Activated T-helper 9 cell treated with anti-CD3 and anti-CD28 coated beads, Interleukin-2, amount 50 U/mL, for 16 hours (primary cell): Measurements from ENCODE around the gene MEIOSIN.
"Not testable (repeated sequence)": the region's sequence is repeated elsewhere in the genome, so short reads cannot be mapped to it uniquely, and the experiment has no call there.

Experiments
- DNase-seq: peaks from one replicate; pipeline ENCODE4 v3.0.0-alpha.2; 2020; ENCODE audit warnings: low read depth

MEIOSIN gene

GRCh38 chr19:45733160-45733810 is at the start of gene MEIOSIN:
Gene MEIOSIN, plus strand, starts transcription at chr19:45733439. Its CDS starts 1,938 bp downstream, at chr19:45735377.
- DNase-seq, result no peak

- DNase-seq, result not testable (repeated sequence)
Observed at GRCh38 chr19:45685045-45685444, 48.2 kb upstream of the MEIOSIN start.

- no peak for DNase-seq
Observed at GRCh38 chr19:45687599-45687998, 45.6 kb upstream of the MEIOSIN start.

- peak; percentile 87 for DNase-seq
Observed at GRCh38 chr19:45691516-45692186, 41.6 kb upstream of the MEIOSIN start, which contains the start of gene SNRPD2. Gene SNRPD2, minus strand, starts transcription at chr19:45691953. Its CDS starts 65 bp downstream, at chr19:45691888.

GRCh38 chr19:45692187-45693105 is 40.8 kb upstream of the MEIOSIN start, which contains the start of gene QPCTL:
Gene QPCTL, plus strand, starts transcription at chr19:45692666. Its CDS starts 38 bp downstream, at chr19:45692704.
- DNase-seq, result peak; percentile 94

GRCh38 chr19:45693106-45693788 is 40.0 kb upstream of the MEIOSIN start:
- peak; percentile 66 for DNase-seq

GRCh38 chr19:45701676-45702075 is 31.6 kb upstream of the MEIOSIN start:
- DNase-seq, result no peak

- no peak for DNase-seq
Observed at GRCh38 chr19:45705115-45705514, 28.1 kb upstream of the MEIOSIN start.

- no peak for DNase-seq
Observed at GRCh38 chr19:45705710-45706415, 27.4 kb upstream of the MEIOSIN start.

GRCh38 chr19:45710356-45711130 is 22.7 kb upstream of the MEIOSIN start:
- no peak for DNase-seq

- DNase-seq, result no peak
Observed at GRCh38 chr19:45711851-45712698, 21.2 kb upstream of the MEIOSIN start.

- DNase-seq, result no peak
Observed at GRCh38 chr19:45712699-45713067, 20.6 kb upstream of the MEIOSIN start.

- no peak for DNase-seq
Observed at GRCh38 chr19:45713141-45713540, 20.1 kb upstream of the MEIOSIN start.

GRCh38 chr19:45715139-45715538 is 18.1 kb upstream of the MEIOSIN start:
- DNase-seq, result no peak

- no peak for DNase-seq
Observed at GRCh38 chr19:45716359-45717130, 16.7 kb upstream of the MEIOSIN start.

- DNase-seq, result peak; percentile 95
Observed at GRCh38 chr19:45717131-45717982, 15.9 kb upstream of the MEIOSIN start.

GRCh38 chr19:45717983-45718650 is 15.1 kb upstream of the MEIOSIN start:
- DNase-seq, result no peak
